Stimulated activated CD4-positive, alpha-beta T cell treated with anti-CD3 and anti-CD28 coated beads, Interleukin-1b, Interleukin-23, amount 100 ng/mL, for 24 hours (primary cell): Measurements from ENCODE around the gene TYW1B.
"Not testable (repeated sequence)": the region's sequence is repeated elsewhere in the genome, so short reads cannot be mapped to it uniquely, and the experiment has no call there.

Experiments used
- DNase-seq, 4 experiments: peaks; one replicate each; pipeline ENCODE4 v3.0.0-alpha.2; 2020; ENCODE audit warnings: low read depth in 4 of 4, low spot score in 1 of 4

TYW1B gene

DNA sequence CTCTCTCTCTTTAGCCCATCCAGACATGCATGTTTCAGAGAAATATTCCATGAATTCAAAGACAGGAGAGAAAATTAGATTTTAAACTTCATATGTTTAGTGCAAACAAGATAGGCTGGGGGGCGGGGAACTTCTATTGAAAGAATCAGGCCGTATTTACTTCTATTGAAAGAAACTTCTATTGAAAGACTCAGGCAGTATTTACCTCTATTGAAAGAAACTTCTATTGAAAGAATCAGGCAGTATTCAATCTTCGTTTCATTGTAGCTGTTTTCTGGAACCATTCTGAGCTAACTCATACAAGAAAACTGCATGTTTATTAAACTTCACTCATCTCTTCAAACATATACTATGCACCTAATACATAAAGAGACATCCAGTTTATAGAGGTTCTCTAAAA, 123.1 kb downstream of the TYW1B start:
- DNase-seq = no peak

DNA sequence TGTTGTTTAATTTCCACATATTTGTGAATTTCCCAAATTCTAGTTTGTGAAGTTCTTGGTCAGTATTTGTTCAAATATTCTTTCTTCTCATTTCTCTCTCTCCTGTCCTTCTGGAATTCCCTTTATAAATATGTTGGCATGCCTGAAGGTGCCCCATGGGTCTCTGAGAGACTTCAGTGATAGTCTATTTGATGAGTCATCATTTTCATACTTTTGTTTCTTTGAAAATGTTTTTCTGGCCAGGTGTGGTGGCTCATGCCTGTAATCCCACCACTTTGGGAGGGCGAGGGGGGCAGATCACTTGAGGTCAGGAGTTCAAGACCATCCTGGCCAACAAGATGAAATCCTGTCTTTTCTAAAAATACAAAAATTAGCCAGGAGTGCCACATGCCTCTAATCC, 127.5 kb downstream of the TYW1B start:
- DNase-seq = not testable (repeated sequence)

DNA sequence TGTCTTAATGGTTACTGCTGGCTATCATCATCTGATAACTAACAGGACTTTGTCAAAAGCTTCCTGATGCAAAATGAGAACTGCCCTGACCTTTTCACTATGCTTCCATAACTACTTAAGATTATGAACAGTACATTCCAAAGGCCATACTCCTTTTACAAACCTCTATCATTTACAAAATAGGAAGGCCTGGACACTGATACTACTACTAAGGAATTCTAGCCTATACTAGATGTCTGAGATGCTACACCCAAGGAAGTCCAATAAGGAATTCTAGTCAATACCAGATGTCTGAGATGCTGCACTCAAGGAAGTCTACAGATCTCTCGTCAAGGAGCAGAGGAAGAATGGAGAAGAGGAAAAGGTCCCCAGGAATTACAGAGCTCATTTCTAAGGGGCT, 130.9 kb downstream of the TYW1B start:
- DNase-seq = not testable (repeated sequence)

DNA sequence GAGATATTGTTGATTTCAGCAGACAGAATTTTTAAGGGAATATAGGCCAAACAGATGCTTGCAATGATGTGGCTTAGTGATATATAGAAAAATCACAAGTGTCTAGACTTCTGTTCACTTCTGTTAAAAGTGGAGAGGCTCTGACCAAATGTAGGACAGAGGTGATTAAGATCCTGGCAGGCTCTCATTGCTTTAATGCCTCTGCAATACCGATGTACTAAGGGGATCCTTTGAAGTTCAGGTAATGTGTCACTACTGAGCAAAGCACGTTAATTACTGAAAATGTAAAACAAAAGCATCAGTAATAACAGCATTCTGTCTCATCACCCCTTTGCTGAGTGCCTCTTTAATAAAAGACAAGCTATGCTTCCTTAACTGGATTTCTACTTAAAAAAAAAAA, 131.4 kb downstream of the TYW1B start:
- not testable (repeated sequence) for DNase-seq

DNA sequence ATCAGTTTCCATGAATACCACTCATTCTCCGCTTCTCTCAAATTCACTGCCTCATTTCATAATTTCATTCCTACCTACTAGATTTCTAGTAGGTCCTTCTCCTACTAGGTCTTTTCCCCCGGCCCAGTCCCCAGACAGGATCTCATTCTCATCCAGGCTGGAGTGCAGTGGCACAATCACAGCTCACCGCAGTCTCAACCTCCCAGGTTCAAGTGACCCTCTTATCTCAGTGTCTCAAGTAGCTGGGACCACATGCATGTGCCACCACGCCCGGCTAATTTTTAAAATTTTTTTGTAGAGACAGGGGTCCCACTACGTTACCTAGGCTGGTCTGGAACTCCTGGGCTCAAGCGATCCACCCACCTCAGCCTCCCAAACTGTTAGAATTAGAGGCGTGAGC, 132.5 kb downstream of the TYW1B start:
- not testable (repeated sequence) for DNase-seq

DNA sequence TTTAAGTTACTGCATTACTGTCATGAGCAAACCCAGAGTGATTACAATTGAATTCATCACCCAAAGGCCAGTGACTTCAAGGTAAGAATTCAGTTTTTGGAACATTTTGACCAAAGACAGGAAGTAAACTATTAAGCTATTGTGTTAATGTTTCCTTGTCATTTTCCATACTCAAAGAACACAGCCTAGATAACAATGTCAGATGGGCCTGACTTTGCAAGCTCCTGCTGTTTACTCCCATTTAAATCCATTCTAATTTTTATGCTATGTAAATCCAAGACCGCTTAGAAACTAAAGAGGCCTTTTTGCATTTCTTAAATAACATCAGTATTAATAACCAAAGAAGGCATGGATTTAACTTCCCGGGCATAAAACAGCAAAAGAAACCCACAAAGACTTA, 136.6 kb downstream of the TYW1B start:
- not testable (repeated sequence) for DNase-seq

DNA sequence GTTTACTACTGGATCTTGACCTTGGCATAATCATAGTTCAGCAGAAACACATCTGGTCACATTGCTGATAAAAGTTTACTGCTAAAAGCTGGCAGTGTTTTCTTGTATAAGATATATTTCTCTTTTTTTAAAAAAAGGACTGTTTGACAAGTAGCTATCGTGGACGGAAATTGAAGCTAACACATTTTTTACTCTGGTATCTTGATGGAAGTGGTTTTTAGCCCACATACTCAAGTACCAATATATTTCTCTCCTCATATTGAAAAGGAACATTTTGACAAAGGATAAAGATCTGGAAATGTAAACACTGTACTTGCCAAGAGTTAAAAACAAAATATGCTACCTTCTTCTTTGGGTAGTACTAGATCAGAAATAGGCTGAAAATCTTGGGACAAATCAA, 137.8 kb downstream of the TYW1B start:
- DNase-seq = not testable (repeated sequence)

DNA sequence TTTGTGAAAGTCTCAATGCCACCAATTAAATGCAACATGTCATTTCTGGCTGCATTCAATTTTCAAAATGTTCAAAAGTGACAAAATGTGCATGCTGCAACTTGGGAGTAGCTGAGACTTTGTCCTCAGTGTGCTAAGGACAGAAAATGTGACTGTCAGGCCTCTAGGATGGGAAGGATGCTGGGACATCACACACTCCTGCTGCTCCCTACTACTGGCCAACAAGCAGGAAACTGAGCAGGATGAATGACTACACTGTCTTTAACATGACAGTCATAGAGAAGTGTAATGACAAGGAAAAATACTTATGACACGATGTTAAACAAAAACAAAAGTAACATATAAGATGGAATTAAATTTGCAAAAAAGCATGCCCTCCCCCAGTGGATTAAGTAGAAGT, 138.7 kb downstream of the TYW1B start:
- not testable (repeated sequence) for DNase-seq

DNA sequence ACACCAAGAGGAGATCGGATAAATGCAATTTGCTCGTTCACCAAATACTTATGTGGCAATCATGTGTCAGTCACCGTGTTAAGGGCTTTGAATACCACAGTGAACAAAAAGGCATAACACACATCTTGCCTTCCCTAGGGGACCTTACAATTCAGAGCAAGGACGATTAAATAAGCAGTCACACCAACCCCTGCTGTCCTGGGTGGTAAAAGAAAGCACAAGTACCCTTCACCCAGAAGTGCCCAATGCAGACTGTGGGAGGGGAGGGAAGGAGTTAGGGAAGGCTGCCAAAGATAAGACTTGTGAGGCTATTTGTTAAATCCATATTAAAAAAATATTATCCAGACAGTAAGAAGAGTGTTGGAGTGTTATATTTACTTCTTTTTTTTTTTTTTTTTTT, 146.8 kb downstream of the TYW1B start:
- DNase-seq = not testable (repeated sequence)

DNA sequence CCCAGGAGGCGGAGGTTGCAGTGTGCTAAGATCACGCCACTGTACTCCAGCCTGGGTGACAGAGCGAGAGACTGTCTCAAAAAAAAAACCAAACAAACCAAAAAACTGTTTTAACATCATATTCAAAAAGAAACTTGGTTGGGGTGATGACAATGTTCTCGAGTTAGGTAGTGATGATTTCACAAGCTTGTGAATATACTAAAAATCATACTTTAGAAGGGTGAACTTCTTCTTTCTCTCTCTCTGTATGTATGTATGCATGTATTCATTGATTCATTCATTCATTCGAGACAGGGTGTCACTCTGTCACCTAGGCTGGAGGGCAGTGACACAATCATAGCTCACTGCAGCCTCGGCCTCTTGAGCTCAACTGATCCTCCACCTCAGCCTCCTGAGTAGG, 151.1 kb downstream of the TYW1B start:
- not testable (repeated sequence) for DNase-seq

DNA sequence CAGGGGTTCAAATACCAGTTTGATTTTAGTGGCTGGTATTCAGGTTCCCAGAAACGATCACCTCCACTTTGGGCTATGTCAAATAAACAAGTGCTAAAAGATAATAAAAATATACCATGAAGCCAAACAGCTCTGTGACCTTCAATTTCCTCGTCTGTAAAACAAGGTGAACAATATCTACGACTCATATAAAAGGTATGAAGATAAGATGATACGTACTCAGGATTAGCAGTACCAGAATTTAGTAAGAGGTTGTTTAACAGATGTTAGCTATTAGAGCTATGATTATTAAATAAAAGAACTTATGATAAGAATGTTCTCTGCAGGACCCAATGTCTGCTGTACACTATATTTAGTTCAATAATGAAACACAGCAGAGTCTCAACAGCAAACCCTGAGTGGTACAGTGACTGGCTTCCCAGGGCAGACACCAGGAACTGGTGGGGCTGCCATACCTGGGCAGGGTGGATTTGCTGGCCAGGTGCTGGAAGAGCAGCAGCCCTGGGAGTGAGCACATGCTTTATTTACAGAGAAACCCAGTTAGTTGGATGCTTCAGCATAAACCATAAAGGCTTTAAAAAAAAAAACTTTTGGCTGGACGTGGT, 151.8 kb downstream of the TYW1B start:
- not testable (repeated sequence) for DNase-seq

DNA sequence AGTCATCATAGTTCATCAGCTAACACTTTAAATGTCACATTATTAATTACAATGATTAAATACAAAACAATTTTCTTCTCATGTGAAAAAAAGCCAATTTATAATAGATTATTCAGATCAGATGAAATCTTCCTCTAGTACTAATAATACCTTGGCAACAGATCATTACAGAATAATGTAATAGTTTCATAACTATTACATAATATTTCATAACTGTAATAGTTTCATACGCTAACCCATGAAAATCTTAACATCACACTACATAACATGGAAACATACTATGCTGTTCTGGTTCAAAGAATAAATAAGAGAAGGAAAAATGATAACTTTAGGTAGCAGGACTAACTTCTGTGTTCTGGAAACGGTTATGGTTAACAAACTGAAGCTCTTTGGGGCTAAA, 152.3 kb downstream of the TYW1B start:
- not testable (repeated sequence) for DNase-seq

DNA sequence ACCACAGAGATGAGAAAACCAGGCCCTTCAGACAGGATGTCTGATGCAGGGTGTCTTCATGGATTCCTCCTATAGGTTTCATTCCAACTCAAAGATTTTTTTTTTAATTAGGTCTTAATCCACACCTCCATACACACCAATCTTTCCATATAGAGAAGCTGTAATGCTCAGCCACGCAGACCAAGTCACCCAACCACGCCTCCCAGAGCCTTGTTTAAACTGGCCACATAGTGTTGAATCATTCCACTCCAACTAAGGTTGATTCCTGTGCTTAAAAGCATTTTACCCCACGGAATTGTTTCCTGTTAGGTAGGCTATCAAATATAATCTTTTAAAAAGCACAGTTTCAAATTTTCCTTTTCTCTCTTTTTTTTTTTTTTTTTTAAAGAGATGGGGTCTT, 153.6 kb downstream of the TYW1B start:
- DNase-seq = no peak

DNA sequence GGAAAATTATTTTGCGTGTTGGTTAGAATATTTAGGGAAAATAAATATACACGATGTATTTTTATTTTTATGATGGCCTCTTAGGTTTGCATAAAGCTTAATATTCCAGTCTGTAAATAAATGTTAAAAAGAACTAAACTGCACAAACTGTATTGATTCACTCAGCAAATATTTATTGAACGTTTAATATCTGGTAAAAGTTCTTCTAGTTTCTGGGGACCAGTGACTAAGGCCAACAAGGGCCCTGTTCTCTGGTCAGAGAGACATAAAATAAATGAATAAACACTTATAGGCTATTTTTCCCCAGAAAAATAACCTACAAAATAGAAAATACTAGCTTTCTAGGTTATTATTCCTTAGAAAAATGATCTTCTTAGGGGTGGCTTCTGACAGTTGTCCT, 157.2 kb downstream of the TYW1B start:
- not testable (repeated sequence) for DNase-seq

DNA sequence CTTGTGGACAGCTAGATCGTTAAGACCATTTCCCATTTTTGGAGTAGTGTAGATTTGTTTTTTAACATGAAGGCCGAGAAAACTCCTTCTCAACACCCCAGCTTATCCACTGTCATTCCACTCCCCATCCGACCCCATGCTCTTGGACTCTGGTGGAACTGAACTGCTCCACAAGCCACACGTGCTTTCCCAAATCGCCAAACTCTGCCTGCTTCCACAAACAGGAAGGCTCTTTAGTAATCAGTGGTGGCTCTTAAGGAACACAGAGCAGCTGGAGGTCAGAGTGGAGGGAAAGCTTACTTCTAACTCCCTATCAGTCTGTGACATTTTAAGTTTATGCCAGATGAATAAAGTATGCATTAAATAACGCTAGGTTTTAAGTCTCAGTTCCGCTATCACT, 159.6 kb downstream of the TYW1B start:
- not testable (repeated sequence) for DNase-seq

DNA sequence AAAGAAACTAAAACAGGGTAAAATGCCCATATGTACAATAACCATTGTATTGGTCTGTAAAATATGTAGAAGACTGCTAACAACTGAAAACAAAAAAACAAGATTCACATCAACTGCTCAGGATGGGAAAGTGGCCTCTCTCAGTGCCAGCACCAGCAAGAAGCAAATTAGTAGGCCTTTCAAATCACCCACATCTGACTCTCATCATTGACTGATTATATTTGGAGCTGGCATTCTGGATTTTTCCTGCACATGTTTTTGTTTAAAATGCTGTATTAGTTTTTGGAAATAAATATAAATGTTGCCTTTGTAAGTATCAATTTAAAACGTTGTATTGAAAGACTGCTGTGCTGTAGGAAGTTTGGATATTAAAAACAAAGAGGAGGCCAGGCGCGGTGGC, 161.0 kb downstream of the TYW1B start:
- DNase-seq = not testable (repeated sequence)

DNA sequence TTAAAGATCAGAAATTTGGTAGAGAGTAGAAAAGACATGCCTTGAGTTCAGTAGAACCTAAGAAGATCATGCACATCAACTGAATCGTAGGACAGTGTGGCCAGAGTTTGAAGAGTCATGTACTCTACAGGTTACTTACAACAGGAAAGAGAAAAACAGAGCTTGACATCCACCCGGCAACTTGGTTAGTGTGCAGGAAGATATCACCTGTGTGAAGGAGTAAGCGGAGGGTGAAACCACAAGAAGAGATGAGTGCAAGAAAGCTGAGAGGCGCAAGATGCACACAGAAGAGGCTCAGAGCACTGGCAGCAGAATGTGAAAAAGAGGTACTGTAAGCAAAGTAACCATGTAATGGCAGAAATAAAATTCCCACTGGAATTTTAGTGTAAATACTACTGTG, 179.4 kb downstream of the TYW1B start:
- DNase-seq = not testable (repeated sequence)

DNA sequence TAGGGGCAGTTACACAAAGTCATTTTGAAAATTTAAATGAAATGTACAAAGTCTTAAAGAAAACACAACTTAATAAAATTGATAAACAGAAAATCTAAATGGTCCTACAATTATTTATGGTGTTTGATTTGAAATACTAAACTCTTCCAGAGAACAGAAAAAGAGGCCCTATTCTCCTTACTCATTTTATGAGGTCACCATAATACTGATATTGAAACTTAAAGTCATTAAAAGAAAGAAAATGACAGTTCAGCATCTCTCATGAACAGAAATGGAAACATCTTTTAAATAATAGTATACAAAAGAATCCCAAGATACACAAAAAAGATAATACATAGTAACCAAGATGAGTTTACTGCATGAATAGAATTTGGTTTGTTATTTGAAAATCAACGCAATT, 184.3 kb downstream of the TYW1B start:
- not testable (repeated sequence) for DNase-seq

DNA sequence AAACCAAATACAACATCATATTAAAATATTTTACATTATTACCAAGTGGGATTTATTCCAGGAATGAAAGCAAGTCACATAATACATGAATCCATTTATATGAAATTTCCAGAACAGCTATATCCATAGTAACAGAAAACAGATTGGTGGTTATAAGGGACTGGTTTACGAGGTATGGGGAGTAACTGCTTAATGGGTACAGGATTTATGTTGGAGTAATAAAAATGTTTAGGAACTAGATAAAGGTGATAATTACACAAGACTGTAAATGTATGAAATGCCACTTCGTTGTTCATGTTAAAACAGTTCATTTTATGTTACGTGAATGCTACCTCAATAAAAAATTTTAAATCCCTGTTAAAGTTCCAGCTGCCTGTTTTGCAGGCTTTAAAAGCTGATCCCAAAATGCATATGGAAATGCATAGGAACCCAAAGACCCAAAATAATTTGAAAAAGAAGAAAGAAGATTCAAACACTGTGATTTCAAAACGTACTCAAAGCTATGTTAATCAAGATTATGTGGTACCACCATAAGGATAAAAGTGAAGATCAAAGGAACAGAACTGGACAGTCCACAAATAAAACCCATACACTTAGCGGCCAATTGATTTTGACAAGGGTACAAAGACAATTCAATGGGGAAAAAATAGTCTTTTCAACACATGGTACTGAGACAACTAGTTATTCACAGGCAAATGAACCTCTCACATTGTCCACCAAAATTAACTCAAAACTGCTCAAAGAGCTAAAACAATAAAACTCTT, 186.3 kb downstream of the TYW1B start:
- DNase-seq = not testable (repeated sequence)

DNA sequence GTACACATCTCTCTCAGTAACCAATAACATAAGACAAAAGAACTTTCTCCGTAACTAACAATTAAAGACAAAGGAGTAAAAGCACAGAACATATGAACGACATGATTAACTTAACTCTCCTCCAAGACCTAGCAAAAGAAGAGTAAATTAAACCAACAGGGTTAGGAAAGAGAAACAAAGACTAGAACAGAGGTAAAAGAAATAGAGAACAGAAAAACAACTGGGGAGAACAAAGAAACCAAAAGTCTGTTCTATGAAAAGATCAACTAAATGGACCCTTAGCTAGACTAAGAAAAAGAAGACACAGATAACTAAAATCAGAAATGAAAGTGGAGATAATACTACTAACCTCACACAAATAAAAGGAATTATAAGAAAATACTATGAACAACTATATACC, 187.3 kb downstream of the TYW1B start:
- not testable (repeated sequence) for DNase-seq

DNA sequence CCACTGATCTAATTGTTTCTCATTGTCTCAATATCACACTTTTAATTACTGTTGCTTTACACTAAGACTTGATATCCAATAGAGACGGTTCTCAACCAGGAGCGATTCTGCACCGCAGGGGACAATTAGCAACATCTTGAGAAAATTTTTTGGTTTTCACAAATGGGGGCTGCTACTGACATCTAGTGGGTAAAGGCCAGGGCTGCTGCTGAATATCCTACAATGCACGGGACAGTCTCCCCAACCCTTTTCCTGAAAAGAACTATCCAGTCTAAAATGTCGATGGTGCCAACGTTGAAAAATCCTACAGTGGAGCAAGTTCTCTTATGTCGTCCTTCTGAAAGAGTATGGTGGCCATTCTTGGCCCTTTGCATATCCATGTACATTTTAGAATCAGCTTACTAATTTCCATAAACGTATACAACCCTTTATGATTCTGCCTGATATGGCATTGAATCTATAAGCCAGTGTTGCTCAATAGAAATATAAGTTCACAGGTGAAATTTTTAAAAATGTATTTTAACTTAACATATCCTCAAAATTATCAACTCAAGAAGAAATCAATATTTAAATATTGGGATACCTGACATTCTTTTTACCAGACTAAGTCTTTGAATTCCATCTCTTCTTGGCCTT, 192.6 kb downstream of the TYW1B start:
- DNase-seq = not testable (repeated sequence)

DNA sequence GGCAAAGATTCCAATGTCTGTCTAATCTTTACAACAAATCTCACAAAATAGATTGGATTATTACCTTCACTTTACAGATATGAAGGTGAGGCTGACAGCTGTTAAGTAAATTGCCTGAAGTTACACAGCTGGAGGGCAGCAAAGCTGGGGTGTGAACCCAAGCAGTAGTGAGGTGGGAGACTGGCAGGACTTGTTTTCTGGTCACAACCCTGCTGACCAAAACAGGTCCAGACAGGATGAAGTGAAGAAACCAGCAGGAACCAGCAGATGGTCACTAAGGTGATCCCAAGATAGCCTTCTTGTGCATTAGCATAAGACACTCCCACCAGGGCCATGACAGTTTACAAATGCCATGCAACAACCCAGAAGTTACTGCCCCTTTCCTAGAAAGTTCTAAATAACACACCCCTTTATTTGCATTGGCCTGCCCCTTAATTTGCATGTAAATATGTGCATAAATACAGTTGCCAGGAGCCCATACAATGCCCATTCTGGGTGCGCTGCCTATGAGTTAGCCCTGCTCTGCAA, 195.2 kb downstream of the TYW1B start:
- DNase-seq = not testable (repeated sequence)
